GM18858 (cell line): ENCODE results near the gene ATP5MG.
"Not testable (repeated sequence)": the region's sequence is repeated elsewhere in the genome, so short reads cannot be mapped to it uniquely, and the experiment has no call there.

Experiments used
- ATAC-seq: cut with Tn5 transposase; IDR thresholded peaks from one replicate; pipeline ENCODE4 v1.9.1; 2021; ENCODE audit not compliant: unreplicated experiment

ATP5MG gene

DNA sequence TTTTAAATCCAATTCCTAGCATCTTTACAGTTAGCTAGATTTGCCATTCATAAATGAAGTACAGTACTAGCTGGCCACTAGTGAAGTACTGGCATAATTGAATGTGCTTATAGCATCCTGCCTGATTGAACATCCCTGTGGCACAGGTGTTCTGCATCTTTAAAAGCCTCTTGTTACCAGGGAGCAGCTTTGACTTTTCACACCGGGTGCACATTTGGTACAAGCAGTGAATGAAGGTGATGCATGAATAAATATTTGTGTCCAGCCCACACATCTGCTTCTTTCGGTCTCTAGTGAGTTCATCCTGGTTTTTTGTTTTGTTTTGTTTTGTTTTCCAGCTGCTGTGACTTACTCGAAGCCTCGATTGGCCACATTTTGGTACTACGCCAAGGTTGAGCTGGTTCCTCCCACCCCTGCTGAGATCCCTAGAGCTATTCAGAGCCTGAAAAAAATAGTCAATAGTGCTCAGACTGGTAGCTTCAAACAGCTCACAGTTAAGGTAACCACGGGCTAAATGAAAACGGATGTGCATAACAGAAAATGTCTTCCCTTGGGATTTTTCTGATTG, 5.3 kb downstream of the ATP5MG start:
- no peak for ATAC-seq

DNA sequence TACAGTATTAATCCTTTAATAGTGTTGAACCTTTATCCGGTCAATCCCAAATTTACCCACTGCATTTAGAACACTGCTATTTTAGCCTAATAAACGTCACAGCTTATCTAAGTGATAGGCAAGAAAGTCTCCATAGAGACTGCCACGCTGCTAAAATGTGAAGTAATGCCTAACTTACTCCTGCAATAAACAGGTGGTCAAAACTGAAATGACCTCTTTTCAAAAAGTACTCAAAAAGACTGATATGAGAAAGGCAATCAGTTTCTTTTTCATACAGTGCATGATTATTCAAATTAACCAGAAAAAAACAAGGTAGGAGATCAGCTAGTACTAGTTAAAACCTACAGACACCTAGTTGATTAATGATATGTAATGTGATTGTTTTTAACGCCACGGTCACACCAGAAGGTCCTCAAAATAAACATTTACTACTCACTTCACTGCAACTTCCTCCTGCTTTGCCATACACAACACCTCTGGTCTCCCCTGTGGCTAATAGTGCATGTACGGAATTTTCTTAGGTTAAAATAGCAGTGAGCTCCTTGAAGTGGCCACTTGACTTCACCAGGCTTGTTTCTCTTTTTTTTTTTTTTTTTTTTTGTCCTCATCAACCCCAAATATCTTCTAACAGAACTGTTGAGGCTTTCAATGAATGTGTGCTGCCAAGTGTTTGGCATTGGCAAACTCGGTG, 8.8 kb downstream of the ATP5MG start:
- ATAC-seq = no peak

DNA sequence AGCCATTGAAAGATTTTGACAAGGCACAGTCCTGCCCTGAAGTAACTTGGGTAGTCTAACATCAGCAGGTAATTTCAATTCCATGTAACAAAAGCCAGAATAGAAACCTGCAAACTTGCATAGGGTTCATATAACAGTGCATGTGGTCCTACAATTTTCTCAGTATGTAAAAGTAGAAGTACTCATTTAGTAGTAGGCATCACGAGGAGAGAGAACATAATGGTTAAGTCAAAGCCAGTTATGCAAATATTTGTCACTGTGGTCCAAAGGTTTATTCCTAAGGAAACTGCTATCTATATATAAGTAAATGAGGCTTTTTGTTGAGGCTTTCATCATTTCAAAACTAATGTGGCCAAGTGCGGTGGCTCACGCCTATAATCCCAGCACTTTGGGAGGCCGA, 10.1 kb downstream of the ATP5MG start:
- no peak for ATAC-seq

DNA sequence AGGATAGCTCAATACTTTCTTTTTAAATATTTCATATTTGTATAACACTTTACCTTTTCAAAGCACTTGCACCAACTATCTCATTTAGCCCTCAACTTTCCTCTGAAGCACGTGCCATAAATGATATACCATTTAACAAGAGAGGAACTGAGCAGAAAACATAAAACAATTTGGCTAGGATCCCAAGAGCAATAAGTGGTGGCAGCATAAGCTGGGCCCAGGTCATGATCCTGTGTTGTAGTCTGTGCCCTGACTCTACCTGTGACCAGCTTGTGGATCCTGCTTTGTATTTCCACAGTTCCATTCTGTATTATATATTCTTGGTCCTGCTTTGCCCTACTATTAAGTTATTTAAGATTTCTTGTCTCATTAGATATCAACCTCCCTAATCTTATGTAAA, 11.5 kb downstream of the ATP5MG start:
- ATAC-seq = no peak

DNA sequence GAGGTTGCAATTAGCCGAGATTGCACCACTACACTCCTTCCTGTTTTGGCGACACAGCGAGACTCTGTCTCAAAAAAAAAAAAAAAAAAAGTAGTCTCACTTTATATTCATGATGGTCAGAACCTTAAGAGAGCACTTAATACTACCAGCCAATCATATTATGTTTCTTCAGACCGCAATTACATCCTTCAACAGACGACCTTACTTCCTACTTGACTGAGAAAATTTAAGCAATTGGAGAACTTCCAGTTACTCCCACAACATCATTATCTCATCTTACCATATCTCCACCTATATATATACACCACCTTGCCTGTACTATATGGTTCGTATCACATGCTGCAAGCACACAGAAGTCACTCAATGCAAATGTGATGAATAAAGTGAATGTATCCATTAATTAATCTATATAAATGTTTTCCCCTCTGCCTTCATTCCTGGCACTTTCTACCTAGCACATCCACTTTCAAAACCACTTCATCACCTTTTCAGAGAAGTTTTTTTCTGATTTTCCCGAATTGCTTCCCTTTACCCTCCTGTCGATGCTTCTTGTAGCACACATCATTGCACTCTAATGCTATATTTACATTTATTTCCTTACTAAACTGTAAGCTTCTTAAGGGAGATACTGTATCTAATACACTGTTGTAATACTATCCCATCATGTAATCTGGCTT, 13.8 kb downstream of the ATP5MG start:
- ATAC-seq = no peak

DNA sequence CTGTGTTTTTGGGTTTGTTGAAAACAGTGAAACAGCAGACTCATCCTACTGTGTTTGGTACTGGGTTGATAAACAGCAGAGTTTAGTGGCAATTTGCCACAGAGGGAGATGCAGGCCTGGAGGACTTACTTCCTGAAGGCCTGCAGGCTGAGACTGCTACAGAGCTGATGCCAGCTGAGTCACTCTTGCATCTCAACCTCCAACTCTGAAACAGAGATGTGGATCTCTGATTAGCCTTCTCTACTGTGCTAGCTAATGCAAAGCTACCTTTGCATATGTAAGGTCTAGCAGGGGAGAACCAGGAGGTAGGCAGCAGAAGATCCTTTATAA, 14.3 kb downstream of the ATP5MG start:
- no peak for ATAC-seq

DNA sequence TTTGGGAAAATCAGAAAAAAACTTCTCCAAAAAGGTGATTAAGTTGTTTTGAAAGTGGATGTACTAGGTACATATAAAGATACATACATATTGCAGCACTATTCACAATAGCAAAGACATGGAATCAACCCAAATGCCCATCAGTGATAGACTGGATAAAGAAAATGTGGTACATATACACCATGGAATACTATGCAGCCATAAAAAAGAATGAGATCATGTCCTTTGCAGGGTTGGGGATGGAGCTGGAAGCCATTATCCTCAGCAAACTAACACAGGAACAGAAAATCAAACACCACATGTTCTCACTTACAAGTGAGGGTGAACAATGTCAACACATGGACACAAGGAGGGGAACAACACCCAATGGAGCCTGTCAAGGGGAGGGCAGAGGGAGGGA, 15.5 kb downstream of the ATP5MG start:
- ATAC-seq = not testable (repeated sequence)

DNA sequence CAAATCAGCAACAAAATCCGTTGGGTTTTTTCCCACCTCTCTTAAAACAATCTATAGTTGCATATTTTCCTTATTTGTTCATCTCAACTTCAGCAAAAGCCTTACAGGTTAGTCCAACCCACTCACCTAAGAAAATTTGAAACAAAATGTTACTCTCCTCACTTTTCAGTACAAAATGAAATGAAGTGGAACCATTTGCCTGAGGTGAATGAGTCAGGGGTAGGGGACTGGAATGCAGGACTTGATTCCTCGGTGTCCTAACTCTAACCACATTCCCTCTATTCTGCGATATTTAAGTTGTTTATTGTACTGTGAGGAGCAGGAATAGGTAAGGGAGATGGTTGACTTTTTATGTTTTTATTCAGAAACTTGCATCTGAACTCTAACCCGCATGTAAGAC, 16.4 kb downstream of the ATP5MG start:
- ATAC-seq = no peak

DNA sequence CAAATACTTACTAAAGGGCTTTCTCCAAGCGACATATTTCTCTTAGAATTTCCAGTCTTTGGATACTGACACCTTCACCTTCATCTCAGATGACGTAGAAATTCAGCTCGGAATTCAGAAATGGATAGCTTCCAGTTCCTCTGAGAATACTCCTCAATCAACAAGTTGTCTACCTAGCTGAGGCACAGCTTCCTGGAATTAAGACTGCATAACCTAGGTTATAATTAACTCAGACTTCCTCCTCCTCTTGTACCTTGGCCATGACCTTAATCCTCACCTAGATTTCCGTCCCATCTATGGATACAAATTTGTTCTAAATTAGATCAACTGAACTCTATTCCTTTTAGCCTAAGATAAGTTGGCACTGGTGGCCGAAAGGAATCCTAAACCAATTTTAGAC, 17.4 kb downstream of the ATP5MG start:
- no peak for ATAC-seq

DNA sequence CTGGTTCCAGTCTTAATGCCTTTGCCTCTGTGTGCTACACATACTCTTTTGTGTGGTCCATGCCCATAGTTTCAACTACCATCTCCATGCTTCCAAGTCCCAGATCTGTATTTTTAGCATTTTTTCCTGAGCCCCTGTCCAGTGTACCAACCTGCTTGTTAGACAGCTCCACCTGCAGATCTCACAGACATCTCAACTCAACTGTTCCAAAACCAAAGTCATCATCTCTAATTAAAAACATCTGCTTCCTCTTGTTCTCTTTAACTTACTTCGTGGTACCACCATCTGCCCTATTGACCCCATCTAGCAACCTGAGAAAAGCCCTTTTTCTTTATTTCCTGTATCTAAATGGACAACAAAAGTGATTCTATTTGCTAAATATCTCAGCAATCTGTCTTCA, 26.3 kb downstream of the ATP5MG start:
- no peak for ATAC-seq

DNA sequence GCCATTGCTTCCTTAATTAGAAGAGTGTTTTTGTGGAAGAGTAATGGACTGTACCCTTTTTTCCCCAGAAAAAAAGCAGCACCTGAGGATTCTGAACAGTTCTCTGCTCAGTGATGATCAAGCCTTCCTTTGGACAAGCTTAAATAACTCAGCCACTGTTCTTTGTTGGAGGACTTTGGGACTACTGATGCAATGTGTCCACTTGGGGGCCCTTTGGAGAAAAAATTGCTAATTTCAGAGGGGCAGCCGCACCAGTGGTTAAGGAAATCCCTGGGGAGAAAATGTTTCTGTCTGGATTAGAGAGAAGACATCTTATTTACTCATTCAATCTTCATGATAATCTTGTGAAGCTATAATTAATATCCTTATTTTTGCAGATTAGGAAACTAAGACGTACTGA, 29.6 kb downstream of the ATP5MG start:
- no peak for ATAC-seq

DNA sequence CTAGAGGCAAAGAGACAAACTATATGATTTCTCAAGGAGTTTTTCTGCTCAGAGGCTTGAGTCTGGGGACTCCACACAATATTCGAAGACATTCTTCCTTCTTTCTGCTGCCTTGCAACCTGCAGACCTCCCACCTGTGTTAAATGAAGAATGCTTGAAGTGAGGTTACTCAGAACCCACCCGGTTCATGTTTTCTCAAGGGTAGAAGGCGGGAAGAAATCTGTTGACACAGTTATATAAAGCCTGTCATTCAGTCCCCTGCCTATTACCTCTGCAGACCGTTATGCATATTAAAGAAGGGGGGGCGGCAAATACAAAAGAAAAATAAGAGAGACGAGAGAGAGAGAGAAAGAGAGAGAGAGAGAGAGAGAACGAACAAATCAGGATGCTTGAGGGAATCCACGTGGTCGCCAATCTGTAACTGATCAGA, 32.7 kb downstream of the ATP5MG start:
- ATAC-seq = no peak

DNA sequence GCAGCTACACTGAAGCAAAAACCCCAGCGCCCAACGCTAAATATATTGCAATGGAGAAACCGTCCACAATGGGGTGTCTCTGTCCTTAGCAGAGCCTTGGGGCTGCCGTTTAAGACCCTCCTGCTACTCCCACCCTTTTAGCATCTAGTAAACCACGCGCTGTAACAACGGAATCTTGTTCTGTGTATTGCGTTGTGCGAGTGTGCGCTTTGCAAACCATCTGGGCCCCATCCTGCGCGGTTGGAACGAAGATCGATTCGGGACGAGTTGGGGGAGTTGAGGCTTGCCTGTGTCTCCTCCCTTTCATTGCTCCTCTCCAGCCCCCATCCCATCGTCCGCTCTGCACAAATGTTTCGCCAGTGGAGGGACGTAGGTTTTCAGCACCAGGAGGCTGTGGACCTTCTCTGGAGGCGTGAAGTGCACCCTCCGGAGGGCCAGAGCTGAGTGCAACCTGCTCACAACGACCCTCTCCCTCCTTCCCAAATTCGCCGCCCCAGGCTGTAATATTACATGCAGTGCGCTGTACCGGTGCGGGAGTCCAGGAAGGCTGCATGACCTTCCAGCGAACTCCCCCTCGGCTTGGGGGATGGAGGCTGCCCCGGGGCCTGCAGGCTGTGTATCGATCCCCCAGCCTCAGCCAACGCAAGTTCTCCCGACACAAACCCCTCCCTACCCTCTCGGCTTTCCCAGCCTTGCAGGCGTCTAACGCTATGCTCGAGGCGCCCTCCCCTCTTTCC, 33.3 kb downstream of the ATP5MG start:
- ATAC-seq = no peak

DNA sequence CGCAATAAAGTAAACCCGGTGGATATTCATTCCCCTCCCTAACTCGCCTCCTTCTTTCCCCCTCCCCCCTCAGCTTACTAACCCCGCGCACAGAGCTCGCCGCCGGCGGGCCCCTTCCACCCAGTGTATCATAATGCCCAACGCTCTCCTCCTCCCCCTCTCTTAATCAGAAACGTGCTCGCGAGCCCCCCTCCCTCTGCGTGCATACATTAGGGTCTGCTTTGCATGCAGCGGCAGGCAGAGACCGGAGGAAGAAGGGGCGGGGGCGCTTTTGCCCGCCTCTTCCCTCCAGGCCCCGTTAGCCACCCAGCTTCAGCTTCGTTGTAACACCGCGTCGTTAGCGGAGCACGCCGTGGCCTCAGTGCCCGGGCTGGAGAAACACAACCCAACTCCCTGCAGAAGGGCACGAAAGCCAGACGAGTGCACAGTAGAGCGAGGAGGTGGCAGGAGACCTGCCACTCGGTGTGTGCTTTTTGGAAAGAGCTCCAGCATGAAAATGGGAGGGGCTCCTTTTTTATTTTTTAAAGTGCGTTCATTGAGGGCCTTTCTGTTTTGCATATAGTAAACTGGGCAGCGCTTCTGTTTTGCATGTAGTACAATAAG, 34.0 kb downstream of the ATP5MG start:
- ATAC-seq = no peak

DNA sequence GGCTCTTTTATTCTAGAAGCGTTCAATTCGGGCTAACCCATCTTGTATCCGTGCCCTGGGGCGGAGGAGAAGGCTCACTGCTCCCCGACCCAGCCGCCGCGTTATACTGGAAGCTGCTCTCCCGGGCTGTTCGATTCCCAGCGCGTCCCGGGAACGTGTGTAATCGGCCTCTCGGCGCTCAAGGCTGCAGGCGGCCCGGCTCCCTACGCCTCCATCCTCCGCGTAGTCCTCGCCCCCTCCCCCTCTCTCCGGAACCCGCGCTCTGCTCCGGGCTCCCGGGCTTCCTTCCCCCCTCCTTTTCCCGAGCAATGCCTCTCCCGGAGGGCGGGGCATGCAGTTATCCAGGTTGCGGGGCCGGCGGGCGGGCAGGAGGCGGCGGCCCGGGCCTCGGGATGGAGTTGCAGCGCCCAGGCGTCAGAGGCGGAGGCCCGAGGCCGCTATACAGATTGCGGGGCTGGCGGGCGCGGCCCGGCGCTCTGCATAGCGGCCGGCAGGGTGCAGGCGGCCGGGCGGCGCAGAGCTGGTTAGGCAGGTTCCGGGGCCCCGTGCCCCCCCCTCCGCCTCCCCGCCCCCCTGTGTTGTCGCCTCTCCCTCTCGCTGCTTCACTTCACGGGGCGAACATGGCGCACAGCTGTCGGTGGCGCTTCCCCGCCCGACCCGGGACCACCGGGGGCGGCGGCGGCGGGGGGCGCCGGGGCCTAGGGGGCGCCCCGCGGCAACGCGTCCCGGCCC, 34.7 kb downstream of the ATP5MG start, which contains the start of gene KMT2A:
Gene KMT2A (plus strand): TSS at position 600 of the 732 bp plus-strand sequence. CDS start 21 bp downstream, at position 621.
- ATAC-seq = no peak

DNA sequence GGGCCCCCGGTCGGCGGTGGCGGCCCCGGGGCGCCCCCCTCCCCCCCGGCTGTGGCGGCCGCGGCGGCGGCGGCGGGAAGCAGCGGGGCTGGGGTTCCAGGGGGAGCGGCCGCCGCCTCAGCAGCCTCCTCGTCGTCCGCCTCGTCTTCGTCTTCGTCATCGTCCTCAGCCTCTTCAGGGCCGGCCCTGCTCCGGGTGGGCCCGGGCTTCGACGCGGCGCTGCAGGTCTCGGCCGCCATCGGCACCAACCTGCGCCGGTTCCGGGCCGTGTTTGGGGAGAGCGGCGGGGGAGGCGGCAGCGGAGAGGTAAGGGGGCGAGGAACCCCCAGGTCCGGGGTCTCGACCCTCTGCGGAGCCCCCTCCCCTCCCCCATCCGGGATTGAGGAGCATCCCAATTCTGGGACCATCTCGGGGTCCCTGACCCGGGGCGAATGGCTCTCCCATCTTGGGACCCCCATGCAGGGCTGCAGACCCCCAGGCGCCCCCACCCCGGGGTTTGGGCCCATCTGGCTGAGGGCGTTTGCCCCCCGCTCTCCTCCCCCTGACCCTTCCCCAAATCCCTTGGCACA, 35.3 kb downstream of the ATP5MG start:
- ATAC-seq = no peak

DNA sequence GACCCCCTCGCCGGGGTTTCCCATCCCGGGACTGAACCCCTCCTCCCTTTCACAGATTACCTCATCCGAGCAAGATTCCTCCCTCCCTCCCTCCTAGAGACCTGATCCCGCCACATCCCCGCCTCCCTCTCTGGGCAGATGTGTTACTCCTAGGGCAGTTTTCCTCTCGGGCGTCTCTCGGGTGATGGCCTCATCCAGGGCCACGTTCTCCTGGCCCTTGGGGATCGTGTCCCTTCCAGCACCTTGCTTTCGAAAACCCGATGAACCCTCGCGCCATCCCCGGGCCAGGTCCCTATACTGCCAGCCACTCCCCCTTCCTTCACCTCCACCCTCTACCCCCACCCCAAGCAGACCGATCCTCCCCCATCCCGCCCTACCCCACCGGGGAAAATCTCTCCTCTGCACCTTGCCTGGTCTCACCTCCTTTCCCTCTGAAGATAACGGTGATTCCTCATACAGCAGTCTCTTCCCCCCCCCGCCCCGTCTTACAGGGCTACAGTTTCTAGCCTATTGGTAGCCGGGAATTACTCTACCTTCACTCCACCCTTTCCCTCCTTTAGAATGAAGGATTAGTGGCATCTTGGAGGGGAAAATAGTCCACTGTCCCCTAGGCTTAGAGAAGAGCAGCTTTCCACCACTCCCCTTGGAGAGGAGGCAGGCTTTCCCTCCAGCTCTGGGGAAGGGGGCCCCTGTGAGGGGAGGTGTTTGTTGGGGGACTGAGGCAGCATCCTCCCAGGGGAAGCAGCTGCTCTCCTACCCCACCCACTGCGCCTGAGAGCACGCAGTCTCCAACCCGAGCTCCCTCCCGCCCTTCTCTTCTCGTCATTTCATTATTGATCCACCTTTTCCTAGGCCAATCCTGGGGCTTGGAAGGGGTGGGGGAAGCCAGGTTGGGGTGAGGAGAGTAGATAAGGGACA, 36.1 kb downstream of the ATP5MG start:
- ATAC-seq = no peak

DNA sequence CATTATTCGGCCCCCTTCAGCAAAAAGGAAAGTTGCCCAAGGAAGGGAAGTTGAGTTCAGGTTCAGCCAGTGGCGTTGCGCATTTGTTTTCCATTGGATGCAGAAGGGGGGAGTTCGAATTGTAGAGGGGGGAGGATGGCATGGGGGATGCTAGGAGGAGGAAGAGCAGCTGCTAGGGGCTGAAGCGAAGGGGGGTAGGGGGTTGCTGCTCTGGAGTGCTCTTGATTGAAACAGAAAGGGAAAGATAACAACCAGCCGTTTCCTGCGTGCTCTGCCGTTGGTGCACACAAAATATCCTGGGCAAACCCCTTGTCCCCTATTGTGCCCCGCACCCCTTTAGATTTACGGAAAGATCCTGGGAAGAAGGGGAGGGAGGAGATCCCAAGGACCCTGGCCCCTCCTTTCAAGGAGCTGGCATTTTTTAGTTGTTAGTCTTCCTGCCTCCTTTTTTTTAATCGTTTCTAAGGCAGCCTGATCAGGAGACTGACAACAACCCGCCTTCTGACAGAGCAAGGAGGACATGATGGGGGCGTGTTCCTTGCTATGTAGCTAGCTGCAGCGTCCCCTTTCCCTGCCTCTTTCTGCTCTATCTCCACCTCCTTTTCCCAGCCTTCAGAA, 37.0 kb downstream of the ATP5MG start:
- ATAC-seq = no peak

DNA sequence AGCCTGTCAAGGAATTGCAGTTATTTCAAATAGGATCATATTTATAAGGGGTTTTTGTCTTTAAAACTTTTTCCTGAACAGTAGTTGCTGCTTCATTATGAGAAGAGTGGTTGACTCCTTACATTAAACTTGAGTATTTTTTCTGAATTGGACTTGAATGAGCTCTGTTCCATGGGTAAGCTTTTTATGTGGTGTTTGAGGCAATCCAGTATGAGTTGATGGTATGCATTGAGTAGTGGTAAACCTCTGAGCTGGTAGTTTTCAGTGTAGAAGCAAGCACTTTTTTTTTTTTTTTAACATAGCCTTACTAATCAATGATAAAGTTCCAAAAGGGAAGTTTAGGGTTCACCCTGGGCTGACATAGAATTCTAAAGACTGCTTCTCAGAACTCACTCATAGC, 38.2 kb downstream of the ATP5MG start:
- no peak for ATAC-seq
